Stimulated activated CD8-positive, alpha-beta memory T cell treated with anti-CD3 and anti-CD28 coated beads, Interleukin-7, amount 100 ng/mL, for 1 hour (primary cell): ENCODE results near the gene KCNQ2.

Experiments used
- DNase-seq, 2 donors: peaks; one replicate each; pipeline ENCODE4 v3.0.0-alpha.2; 2020; ENCODE audit warnings: low read depth in 2 of 2

Gene KCNQ2

GRCh38 chr20:63356931-63357879, 115.2 kb downstream of the KCNQ2 start:
- no peak for DNase-seq

- DNase-seq: no peak
Observed at GRCh38 chr20:63356511-63356910, 115.9 kb downstream of the KCNQ2 start.

GRCh38 chr20:63355781-63356295, 116.6 kb downstream of the KCNQ2 start:
- no peak for DNase-seq

DNA sequence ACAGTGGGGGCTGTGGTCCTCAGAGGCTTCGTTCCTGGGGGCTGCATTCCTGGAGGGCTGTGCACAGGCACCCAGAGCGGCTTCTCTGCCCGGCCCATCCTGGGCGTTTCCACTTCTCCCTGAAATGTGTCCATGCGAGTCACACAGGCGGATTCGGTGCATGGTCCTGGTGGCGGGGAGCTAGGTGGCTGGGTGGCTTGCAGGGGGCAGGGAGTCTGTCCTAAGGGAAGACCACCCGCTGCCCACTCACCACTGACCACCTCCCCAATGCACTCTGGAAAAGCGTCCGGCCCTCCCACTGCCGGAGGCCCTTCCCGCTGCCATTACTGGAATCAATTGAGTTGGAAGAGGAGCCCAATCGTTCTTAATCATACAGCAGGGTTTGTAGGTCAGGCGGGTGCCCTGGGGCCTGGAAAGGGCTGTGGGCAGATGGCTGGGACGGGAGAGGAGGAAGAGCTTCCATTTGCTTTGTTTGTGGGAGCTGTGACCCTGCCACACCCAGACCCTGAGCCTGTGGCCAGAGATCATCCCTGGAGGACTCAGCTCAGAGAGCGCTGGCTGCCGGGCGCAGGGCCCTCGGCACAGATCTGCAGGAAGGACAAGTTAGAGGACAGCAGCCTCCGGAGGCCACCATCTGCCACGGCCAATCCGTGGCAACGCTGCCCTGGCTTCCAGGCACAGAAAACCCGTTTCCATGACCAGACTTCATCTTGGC, 117.7 kb downstream of the KCNQ2 start:
- DNase-seq: no peak

DNA sequence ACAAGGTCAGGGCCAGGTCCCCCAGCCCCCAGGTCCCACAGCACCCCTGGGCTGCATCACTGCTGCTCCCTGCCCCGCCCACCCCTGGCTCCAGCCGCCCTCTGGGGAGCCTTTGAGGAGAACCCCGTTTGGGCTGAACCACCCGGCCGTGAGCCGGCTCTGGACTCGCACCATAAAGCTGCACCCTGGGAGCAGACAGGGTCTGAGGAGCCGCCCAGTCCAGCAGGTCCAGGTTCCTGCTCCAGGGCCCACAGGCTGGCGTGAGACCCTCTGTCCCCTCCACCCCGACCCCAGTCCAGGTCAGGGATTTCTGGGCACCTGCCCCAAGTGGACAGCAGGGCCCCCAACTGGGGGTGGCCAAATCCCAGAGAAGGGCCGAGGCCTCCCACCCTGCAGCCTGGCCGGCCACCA, 119.6 kb downstream of the KCNQ2 start:
- no peak for DNase-seq

DNA sequence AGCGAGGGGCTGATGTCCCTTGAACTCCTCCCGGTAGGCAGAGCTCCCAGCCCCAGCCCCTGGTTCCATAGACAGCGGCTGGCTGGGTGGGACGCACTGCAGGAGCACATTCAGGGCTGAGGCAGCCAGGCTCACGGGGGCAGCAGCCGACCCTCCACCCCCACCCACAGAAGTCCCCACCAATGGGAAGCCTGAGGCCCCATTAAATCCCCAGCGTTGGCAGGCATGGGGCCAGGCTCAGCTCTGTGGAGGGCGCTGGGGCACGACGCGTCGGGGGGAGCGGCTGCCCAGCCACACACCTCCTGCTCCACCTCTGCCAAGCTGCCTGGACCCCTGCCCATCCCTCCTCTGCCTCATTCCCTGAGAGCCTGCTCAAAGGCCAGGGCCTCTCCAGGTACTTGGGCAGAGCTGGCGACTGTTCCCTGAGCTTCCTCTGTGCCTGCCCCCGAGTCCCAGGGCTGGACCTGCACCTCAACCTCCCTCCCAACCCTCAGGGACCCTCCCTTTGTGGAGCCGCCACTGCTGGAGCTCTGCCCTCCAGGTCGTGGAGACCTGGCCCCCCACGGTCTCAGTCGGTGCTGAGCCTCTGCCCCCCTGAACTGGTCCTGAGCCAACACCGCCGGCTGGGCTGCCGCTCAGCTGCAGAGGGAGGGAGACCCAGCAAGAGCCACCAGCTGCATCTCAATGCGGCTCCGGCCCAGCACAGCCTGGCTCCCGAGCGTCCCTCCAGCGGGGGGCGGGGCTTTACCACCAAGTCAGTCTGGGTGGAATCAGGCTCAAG, 120.5 kb downstream of the KCNQ2 start:
- no peak for DNase-seq

GRCh38 chr20:63351326-63351700, 121.1 kb downstream of the KCNQ2 start:
- DNase-seq: no peak

DNA sequence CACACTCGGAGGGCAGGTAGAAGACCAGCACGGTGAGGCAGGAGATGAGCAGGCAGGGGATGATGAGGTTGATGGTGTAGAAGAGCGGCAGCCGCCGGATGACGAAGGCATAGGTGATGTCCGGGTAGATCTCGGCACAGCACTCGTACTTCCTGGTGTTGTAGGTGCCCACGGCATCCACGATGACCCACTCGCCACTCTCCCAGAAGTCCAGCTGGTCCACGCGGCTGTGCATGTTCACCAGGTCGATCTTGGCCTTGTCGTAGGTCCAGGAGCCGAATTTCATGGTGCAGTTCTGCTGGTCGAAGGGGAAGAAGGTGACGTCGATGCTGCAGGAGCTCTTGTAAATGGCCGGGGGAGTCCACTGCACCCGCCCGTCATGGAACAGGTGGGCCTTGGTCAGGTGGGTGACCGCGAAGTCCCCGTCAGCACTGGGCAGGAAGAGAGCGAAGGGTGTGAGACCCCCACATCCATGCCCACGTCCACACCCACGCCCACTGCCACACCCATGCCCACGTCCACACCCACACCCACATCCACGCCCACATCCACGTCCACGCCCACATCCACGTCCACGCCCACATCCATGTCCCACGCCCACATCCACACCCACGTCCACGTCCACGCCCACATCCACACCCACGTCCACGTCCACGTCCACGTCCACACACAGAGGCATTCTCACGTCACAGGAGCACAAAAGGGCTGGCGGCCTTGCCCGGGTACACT, 121.7 kb downstream of the KCNQ2 start:
- DNase-seq: no peak
